ENCODE results near the gene RAB6B.
"Not testable (repeated sequence)": the region's sequence is repeated elsewhere in the genome, so short reads cannot be mapped to it uniquely, and the experiment has no call there.

RAB6B gene

GRCh38 chr3:133783762-133784161 lies 111.9 kb downstream of the RAB6B start:
- H3K4me3 ChIP-seq (replicated peaks in 1 of 2; ENCODE audit: low read depth in 2 of 2, low read length in 2 of 2) = no peak overlapping the region
- TF ChIP-seq CTCF (IDR thresholded peaks at IDR 0.05; ENCODE audit: low read depth, low read length) = no peak

GRCh38 chr3:133782454-133782853 lies 113.2 kb downstream of the RAB6B start:
- TF ChIP-seq CTCF (IDR thresholded peaks at IDR 0.05; ENCODE audit: low read depth, low read length) = no peak
- no peak overlapping the region for H3K4me3 ChIP-seq (replicated peaks in 1 of 2; ENCODE audit: low read depth in 2 of 2, low read length in 2 of 2)
- no peak for DNase-seq (ENCODE audit: low read depth in 2 of 2)

More at GRCh38 chr3:133783762-133784161, 111.9 kb downstream of the RAB6B start:
- no peak for DNase-seq (ENCODE audit: low read depth in 2 of 2)

- no peak for TF ChIP-seq CTCF (IDR thresholded peaks at IDR 0.05; ENCODE audit: low read depth, low read length)
- H3K4me3 ChIP-seq (replicated peaks in 1 of 2; ENCODE audit: low read depth in 2 of 2, low read length in 2 of 2) = no peak overlapping the region
These were observed 114.1 kb downstream of the RAB6B start for GRCh38 chr3:133781570-133781969.

GRCh38 chr3:133780756-133781155 lies 114.9 kb downstream of the RAB6B start:
- H3K4me3 ChIP-seq (replicated peaks in 1 of 2; ENCODE audit: low read depth in 2 of 2, low read length in 2 of 2); DNase-seq (ENCODE audit: low read depth in 2 of 2): not testable (repeated sequence)

More at GRCh38 chr3:133781570-133781969, 114.1 kb downstream of the RAB6B start:
- no peak for DNase-seq (ENCODE audit: low read depth in 2 of 2)

- H3K4me3 ChIP-seq (replicated peaks in 1 of 2; ENCODE audit: low read depth in 2 of 2, low read length in 2 of 2) = no peak overlapping the region
- no peak for TF ChIP-seq CTCF (IDR thresholded peaks at IDR 0.05; ENCODE audit: low read depth, low read length)
- no peak for DNase-seq (ENCODE audit: low read depth in 2 of 2)
These were observed 116.0 kb downstream of the RAB6B start for GRCh38 chr3:133779626-133780203.

GRCh38 chr3:133777807-133778568 lies 117.7 kb downstream of the RAB6B start:
- DNase-seq (ENCODE audit: low read depth in 2 of 2) = no peak

More at GRCh38 chr3:133777807-133778568, 117.7 kb downstream of the RAB6B start:
- H3K4me3 ChIP-seq (replicated peaks in 1 of 2; ENCODE audit: low read depth in 2 of 2, low read length in 2 of 2) = no peak overlapping the region
- no peak for TF ChIP-seq CTCF (IDR thresholded peaks at IDR 0.05; ENCODE audit: low read depth, low read length)

Data from cardiac fibroblast (primary cell).